GM19238 (cell line): ENCODE data around the gene CSHL1.

ENCODE experiments used
- DNase-seq: peaks from one replicate; pipeline ENCODE4 v3.0.0; 2011; ENCODE audit warnings: low spot score; ENCODE audit not compliant: insufficient read length

Gene CSHL1

DNA sequence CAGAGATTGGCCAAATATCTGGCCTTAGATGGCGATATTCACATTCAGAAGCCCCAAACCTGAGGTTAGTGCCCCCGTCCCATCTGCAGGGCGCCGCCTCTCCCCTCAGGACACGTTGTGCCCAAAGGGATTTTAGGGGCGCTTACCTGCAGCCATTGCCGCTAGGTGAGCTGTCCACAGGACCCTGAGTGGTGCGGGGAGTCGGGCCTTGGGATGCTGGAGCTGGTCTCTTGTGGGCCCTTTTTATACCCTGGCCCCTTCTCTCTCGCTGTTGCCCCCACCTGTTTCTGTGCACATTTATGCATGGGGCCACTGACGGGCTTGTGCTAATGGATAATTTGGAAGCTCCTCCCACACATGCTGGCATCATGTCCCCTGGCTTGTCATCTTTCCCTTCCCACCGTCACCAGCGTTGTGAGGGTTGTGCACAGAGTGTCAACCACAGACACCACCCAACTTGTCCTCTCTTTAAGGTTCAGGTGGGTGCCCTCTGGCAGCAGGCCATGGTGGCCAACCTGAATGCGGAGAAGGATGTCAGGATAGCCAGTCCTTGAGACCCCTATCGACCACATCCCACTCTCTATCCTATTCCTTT is at the start of gene CSHL1:
CSHL1 (minus strand) TSS at position 218 of the 595 bp plus-strand sequence; CDS start at position 156, 62 bp downstream.
- DNase-seq: no peak

DNA sequence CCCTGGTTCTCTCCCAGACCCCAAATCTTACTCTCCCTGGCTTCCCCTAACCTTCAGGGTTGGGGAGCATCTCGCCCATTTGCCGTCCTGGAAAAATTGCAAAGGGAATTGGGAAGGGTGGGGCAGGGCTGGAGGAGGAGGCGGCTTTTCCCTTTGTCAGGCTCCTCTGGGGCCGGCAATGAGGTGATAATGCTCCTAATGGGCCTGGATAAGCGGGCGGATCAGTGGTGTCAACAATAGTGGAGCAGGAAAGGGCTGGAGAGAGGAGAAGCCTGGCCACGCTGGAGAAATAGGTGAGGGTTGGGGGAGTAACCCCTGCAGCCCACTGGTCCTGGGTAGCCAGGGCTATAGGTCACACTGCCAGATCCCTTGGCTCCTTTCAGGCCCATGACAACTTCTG is 49.4 kb upstream of the CSHL1 start:
- no peak for DNase-seq

DNA sequence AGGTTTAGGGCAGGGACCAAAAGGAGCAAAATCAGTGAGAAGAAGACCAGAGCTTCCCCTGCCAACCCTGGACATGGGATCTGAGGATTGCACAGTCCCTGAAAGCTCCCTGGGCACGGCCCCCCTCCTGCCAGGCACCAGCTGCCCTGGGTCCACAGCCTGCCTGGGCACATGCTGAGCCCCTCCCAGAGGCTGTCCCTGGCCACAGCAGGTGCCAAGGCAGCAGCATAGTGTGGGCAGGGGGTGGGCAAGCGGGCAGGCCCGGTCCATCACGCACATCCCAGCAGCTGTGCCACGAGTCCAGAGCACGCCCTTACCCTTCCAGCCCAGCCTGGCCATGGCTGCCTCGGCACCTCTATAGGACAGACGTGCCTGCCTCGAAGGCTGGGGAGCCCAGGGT is 48.9 kb upstream of the CSHL1 start:
- no peak for DNase-seq

DNA sequence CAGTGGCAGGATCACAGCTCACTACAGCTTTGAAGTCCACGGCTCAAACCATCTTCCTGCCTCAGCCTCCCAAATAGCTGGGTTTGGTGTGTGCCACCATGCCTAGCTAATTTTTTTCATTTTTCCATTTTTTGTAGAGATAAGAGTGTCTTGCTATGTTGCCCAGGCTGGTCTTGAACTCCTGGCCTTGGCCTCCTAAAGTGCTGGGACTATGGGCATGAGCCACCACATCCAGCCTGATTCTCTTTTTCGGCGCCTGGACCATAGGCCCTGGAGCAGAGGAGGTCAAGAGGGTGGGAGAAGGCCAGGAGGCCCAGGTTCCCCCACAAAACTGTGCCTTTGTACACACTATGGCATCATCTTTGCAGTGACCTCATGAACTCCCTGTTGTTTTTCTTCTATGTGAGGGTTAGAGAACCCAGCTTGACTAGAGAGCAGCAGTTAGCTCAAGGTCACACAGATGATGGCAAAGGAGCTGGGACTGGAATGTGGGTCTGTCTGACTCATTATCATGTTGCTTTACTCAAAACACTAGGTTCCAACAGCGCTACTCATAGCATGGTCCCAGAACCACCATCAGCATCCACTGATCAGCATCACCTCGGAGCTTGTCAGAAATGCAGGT is 45.4 kb upstream of the CSHL1 start:
- no peak for DNase-seq

DNA sequence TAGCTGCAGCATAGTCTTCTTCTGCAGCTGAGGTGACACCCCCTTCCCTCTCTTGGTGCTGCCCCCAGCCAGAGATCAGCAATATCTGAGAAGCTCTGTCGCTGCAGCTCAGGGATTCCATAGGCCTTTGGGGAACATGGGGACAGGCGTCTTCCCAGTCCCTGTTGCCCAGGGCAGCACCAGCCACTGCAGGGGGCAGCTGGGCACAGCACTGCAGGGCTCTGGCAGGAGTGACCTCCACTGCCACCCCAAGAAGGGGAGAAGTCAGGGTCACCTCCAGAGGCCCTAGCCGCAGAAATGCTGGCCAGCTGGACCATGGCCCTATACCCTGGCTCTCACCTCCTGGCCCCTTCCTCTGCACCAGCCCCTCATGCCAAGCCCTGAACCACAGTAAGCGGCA is 44.7 kb upstream of the CSHL1 start:
- no peak for DNase-seq

DNA sequence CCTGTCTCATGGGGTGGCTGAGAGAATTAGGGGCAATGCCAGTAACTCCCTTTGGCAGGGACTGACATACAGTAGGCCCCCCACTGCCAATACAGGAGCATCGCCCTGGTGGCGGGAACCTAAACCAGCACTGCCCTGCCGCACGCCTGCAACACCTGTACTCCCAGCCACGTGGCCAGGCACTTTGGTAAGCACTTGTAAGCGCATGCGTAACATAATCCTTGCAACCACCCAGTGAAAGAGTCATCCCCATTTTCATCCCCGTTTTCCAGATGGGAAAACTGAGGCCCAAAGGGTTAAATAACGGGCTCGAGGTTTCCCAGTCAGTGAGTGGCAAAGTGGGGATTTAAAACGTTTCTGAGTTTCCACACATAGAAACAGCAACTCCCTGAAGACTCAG is 44.2 kb upstream of the CSHL1 start:
- DNase-seq: no peak

DNA sequence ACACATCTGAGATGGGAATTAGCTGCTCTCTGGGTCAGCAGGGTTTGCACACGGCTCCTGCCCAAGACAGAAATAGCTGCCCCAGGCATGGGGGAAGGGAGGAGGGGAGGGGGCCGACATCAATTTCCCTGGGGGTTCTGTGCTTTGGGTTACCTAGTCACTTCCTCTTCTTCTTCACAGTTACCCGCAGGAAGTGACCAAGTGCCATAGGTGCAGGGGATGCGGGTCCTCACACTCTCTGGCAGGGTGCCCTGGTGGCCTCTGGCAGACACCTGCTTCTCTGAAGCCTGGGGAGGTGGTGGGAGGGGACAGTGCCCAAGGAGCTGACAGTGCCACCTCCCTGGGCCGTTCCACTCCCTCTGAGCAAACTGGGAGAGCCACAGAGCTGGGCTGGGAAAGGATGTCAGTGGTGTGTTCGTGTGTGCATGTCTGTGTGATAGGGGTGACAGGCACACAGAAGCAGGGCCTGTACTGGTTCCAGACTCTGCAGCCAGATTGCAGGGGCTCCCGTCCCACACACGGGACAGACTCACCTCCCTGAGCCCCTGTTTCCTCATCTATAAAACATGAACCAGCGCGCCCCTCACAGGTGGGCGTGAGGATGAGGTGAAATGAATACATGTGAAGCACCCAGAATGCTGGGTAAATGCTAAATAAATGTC is 43.5 kb upstream of the CSHL1 start:
- peak; percentile 66 for DNase-seq

DNA sequence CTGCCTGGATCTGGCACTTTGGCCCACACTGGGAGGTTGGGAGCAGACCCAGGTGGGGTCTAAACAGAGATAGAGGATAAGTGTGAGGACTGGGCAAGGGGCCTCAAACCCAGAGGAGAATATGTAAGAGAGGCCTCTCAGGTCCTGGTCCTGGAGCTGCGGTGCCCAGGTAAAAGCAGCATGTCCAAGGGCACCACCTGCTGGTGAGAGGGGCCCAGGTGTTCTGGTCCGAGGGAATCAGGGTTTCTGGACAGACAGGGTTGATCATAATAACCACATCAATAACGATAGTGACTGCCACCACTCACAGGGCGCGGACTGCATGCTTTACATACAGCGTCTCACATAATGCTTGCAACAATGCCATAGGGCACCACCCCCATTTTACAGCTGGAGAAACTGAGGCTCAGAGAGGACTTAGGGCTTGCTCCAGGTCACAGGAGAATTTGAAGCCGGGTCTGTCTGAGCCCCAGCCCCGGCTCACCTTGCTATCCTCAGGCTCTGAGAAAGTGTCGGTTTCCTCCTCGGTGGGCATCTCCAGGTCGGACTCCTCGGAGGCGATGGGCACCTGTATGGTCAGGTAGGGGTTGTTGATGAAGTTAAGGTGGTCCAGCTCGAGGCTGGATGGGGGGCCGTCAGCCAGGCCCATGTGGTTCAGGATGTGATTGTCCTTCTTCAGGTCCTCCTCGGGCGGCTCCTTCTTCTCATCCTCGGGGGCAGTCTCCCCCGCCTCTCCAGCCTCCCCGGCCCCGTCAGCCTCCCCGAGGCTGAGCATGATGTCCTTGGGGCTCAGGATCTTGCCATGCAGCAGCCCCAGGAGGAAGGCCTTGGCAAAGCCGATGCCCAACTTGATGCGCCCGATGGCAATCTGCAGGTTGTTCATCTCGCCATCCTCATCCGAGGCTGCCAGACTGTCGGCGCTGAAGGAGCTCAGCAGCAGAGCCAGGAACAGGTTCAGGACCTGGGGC is 40.2 kb upstream of the CSHL1 start:
- DNase-seq: no peak

DNA sequence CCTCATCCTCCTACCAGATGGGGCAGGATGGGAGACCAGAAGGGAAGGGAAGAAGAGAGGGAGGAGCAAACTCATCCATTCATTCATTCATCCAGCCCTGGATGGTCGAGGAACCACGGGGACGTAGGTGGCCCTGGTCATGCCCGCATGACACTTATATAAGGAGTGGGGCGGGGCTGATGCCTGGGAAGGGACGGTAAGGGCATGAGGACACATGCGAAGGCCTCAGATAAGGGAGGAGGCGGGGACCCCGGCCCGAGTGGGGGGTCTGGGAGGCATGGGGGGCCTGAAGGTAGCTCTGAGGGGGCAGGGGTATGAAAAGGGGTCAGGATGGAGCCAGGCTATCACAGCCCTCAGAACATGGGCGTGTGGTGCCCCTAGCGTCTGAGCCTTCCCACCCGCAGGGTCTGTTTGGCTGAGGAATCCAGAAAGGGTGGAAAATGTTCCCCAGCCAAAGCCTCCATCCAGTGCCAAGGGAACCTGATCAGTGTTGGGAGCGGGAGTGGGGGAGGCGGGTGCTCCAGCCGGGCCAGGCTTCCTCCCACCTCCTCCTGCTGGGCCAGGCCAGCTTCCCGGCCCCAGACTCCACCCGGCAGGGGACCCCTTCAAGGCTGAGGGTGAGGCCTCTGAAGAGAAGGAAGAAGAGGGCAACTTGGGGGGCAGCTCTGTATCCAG is 38.7 kb upstream of the CSHL1 start:
- DNase-seq: no peak

DNA sequence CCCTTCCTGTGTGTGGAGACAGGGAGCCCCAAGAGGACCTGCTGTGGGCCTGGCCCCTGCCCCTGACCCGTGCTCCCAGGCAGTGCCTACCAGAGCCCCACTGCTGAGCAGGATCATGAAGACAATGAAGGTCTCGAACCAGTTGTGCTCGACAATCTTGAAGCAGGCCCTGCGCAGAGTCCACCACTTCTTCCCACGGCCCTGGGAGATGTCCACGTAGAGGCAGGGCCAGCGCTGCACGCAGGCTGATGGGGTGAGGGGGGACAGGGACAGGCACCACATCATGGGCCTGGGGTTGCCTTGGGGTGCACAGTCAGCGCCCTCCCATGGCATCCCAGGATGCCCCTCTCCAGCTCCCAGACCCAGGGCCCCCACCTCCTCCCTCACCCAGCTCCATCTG is 37.5 kb upstream of the CSHL1 start:
- no peak for DNase-seq

DNA sequence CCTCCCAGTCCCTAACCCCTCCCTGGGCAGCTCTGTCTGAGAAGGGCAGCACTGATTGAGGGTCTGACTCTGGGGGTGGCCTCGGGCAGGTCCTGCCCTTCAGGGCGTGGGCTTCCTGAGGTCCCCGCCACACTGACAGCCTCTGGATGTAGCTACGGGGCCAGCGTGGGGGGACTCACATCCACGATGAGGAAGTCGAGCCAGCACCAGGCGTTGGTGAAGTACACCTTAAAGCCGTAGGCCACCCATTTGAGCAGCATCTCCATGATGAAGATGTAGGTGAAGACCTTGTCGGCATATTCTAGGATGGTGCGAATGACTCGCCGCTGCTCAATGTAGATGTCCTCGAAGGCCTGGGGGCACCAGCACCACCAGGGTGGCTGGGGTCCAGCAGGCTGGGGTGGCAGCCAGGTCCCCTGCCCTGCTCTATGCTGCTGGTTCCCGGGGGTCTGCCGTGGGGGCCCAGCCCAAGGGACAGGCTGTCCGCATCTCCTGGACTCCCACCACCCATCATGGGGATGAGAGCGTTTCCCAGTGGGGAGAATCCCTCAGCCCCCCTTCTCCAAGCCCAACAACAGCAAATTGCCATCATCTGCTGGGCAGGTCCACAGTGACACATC is 36.8 kb upstream of the CSHL1 start:
- DNase-seq: no peak

DNA sequence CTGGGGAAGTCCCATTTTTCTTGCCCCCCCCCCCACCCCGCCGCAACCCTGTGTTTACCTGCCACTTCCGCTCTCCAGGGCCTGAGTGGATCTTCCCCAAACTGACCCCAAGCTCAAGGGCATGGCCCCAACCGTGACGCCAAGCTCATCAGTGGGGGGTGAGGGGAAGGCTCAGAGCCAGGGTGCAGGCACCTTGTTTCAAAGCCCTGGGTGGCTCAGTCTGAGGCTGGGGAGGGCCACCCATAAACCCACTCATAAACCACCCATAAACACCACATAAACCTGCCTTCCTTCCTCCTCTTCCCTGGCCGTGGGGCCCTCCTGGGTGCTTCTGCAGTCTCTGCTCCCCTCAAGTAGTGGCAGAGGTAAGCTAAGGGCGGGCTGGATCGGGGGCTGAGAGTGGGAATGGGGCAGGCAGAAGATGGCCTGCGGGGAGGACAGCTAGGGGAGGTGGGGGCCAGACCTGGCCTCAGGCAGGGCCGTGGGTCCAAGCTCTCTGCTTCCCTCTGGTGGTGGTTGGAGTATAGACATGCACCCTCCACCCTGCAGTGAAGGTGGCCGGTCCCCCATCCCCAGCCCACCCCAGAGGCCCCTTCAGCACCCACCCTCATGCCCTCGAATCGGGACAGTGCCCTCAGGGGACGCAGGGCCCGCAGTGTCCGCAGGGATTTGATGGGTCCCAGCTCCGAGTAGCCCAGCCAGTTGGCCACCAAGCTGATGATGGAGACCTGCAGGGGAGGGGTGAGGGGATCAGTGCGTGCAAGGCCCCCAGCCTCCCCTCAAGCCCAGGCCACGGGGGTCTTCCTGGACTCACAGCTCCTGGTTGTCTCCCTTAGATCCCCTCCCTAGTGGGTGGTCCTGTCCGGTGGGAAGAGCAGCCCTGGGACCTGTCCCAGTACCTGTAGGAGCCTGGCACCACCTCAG is 35.6 kb upstream of the CSHL1 start:
- peak; percentile 95 for DNase-seq

DNA sequence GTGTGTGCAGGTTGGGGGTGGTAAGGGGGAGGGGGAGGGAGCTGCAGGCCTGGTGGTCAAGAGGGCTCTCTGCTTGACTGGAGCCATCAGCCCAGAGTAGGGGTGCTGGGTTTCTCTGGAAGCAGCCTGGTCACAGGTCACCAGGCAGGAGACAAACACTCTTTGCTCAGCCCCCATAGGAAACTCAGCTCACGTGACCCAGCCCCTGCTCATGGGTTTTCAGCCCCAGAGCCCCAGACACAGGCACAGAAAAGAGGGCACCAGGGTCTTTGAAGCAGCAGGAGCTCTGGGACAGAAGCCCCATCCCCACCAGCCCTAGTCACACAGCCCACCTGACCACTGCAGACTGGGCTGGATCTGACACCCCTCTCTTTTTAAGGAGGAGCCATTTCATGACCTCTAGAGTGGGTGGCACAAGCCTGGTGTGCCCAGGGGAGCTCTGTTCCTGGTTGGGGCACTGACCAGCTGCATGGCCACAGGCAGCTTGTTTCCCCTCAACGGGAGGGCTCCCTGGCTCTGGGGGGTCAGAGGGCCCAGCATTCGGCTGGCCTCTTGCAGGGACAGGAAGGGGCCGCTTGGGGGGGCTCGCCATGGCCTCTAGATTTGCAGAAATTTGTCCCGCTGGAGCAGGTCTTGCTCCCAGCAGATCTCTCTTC is 34.9 kb upstream of the CSHL1 start:
- peak; percentile 50 for DNase-seq

DNA sequence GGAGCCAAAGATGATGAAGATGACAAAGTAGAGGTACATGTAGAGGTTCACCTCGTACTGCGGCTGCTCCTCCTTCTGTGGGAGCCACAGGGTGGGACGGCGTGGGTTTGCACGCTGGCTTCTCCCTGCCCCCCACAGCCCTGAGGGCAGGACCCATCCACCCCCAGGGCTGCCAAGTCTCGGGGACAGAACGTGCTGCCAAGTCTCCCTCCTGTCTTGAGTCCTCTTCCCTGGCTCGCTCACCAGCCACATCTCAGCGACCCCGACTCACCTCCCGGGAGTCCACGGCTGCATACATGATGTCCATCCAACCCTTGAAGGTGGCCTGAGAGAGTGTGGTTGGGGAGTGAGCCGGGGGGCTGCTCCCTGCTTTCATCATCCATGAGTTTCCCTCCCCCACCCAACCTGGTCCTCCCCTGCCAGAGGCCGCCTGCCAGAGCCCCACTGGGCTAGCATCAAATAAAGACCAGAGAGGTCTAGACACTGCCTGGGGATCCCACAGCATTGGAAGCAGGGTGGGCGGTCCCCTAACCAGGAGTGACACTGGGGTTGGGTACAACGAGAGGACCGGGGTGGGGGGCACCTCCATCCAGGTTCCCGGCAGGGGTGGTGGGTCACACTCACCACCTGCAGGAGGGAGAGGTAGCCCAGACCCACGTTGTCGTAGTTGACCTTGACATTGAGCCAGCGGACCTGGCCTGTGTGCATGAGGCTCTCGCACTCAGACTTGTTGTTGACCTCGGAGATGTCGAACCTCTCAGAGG is 33.9 kb upstream of the CSHL1 start:
- no peak for DNase-seq

DNA sequence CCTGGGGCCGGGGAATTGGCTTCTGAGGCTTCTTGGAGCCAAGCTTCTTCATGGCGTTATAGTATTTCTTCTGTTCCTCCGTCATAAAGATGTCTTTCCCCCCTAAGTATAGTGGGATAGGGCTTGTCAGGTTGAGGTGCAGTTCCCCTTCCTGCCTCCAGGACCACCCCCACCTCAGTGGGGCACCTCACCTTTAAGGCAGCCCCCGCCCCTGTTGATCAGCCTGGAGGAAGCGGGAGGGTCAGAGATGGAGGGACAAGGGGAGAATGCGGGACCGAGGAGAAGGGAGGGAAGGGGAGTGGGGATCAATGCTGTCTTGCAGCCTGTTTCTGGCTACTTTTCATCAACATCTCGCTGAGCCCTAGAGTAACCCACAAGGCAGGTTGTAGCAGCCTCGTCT is 32.7 kb upstream of the CSHL1 start:
- no peak for DNase-seq

DNA sequence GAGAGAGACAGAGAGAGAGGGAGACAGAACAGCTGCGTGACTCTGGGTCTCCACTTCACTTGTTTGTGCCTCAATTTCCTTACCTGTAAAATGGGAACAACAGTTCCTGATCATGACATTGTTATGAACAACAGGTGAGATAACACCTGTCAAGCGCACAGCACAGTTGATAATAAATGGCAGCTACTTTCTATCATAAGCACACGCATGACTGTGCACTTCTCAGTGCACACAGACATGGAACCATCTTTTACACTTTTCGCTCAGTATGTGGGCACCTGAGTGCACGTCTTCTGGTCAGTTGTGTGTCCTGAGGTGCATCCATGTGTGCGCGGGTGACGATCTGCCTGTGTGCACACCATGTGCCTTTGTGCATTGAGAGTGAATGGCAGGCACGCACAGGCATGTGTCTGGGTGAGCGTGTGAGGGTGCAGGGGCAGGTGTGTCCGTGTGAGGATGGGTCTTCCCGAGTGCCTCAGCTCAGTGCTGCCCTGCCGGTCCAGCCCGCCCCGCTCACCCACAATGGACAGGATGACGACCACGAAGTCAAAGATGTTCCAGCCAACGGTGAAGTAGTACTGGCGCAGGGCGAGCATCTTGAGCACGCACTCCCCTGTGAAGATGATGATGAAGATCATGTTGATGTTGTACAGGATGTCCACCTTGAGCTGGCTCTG is 31.4 kb upstream of the CSHL1 start:
- DNase-seq: no peak

DNA sequence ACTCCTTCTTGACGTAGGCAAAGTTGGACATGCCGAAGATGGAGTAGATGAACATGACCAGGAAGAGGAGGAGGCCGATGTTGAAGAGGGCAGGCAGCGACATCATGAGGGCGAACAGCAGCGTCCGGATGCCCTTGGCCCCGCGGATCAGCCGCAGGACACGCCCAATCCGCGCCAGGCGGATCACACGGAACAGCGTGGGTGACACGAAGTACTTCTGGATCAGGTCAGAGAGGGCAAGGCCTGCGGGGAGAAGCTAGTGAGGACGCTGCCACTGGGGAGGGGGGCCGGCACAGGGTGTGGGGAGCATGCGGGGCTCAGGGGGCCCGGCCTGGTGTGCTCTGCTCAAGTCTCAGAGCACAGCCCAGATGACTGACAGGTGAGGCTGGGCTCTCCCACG is 30.7 kb upstream of the CSHL1 start:
- no peak for DNase-seq

DNA sequence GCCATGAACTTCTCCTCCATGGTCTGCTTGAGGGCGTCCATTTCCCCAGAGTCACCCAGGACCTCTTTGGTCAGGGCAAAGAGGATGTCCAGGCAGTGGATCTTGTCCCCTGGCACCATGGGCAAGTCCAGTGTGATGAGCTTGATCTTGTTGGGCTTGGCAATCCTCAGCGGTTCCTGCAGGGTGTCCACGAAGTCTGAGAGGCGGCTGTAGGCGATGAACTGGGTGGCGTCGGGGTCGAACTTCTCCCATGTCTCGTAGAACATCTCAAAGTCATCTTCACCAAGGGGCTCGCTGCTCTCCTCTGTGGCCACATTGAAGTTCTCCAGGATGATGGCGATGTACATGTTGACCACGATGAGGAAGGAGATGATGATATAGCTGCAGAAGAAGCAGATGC is 30.1 kb upstream of the CSHL1 start:
- no peak for DNase-seq
